ENCODE measurements around the gene CPXM1.
"Not testable (repeated sequence)": the region's sequence is repeated elsewhere in the genome, so short reads cannot be mapped to it uniquely, and the experiment has no call there.

The CPXM1 gene

GRCh38 chr20:2816583-2817340, 16.3 kb upstream of the CPXM1 start:
- peaks cover 15 to 42% (median 32%) of the 10 kb centered on the region in 10 experiments for H3K4me1 ChIP-seq
- TF ChIP-seq Cebpa-rat (IDR thresholded peaks at IDR 0.05): no peak
- H3K27ac ChIP-seq: no peak overlapping the region
- peaks cover 0 to 7% (median 0%) of the 10 kb centered on the region in 11 experiments; a peak in 1 of 22 replicates for H3K27me3 ChIP-seq
- H3K36me3 ChIP-seq: no peaks in the 10 kb centered on the region
- no peak overlapping the region for H3K4me3 ChIP-seq
- H3K9ac ChIP-seq: no peak overlapping the region
- no peaks in the 10 kb centered on the region for H4K20me1 ChIP-seq
- peak overlapping the region in 3 of 11 experiments; percentile 2 to 26 (median 12); a peak in 1 of 22 replicates for H3K4me2 ChIP-seq
- H3K9me3 ChIP-seq (replicated peaks in 1 of 11): peaks cover 0 to 15% (median 10%) of the 10 kb centered on the region in 11 experiments; a peak in 19 of 22 replicates

GRCh38 chr20:2816030-2816582, 15.7 kb upstream of the CPXM1 start, which contains the start of gene TMEM239:
TSS of gene TMEM239 (plus strand) at chr20:2816364. CDS start at chr20:2816555, 191 bp downstream.
- peak within 1 kb of the TSS in 3 of 11 experiments; percentile 18 to 41 (median 18); a peak in 4 of 22 replicates for H3K27ac ChIP-seq
- TF ChIP-seq Cebpa-rat (IDR thresholded peaks at IDR 0.05): no peak
- H3K27me3 ChIP-seq: 0 out of 22 replicates have a peak, but pooled peaks cover 0 to 3% (median 0%) of the 10 kb centered on the region in 11 experiments
- H3K9me3 ChIP-seq (replicated peaks in 1 of 11): peaks cover 0 to 19% (median 13%) of the 10 kb centered on the region in 11 experiments; a peak in 19 of 22 replicates
- peak within 1 kb of the TSS; percentile 48 to 82 (median 70) for H3K4me2 ChIP-seq
- H3K36me3 ChIP-seq: no peaks in the 10 kb centered on the region
- no peaks in the 10 kb centered on the region for H4K20me1 ChIP-seq
- H3K4me3 ChIP-seq: no peak within 1 kb of the TSS
- H3K9ac ChIP-seq: peak within 1 kb of the TSS in 4 of 11 experiments; percentile 9 to 22 (median 14); a peak in 1 of 22 replicates
- peaks cover 15 to 38% (median 27%) of the 10 kb centered on the region in 10 experiments for H3K4me1 ChIP-seq

DNA sequence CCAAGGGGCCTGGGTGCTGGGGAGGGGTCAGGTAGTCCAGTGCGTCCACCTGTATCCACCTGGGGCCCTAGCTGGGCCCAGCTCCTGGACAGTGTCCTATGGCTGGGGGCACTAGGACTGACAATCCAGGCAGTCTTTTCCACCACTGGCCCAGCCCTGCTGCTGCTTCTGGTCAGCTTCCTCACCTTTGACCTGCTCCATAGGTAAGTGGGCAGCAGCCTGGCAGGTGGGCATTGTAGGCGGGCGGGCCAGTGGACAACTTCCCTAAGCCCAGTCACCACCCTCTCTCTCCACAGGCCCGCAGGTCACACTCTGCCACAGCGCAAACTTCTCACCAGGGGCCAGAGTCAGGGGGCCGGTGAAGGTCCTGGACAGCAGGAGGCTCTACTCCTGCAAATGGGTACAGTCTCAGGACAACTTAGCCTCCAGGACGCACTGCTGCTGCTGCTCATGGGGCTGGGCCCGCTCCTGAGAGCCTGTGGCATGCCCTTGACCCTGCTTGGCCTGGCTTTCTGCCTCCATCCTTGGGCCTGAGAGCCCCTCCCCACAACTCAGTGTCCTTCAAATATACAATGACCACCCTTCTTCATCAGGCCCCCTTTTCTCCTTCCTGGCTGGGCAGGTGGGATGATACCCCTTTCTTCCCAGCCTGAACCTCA, 14.9 kb upstream of the CPXM1 start:
- peak overlapping the region in 4 of 11 experiments; percentile 9 to 22 (median 14); a peak in 2 of 22 replicates for H3K9ac ChIP-seq
- H3K4me1 ChIP-seq: peaks cover 15 to 38% (median 26%) of the 10 kb centered on the region in 10 experiments
- no peaks in the 10 kb centered on the region for H3K27me3 ChIP-seq
- peak overlapping the region in 4 of 11 experiments; percentile 17 to 41 (median 18); a peak in 5 of 22 replicates for H3K27ac ChIP-seq
- peaks cover 0 to 19% (median 13%) of the 10 kb centered on the region in 11 experiments; a peak in 19 of 22 replicates for H3K9me3 ChIP-seq (replicated peaks in 1 of 11)
- no peak overlapping the region for H3K4me3 ChIP-seq
- peak overlapping the region; percentile 48 to 82 (median 70) for H3K4me2 ChIP-seq
- no peak for TF ChIP-seq Cebpa-rat (IDR thresholded peaks at IDR 0.05)
- no peaks in the 10 kb centered on the region for H4K20me1 ChIP-seq
- no peaks in the 10 kb centered on the region for H3K36me3 ChIP-seq

DNA sequence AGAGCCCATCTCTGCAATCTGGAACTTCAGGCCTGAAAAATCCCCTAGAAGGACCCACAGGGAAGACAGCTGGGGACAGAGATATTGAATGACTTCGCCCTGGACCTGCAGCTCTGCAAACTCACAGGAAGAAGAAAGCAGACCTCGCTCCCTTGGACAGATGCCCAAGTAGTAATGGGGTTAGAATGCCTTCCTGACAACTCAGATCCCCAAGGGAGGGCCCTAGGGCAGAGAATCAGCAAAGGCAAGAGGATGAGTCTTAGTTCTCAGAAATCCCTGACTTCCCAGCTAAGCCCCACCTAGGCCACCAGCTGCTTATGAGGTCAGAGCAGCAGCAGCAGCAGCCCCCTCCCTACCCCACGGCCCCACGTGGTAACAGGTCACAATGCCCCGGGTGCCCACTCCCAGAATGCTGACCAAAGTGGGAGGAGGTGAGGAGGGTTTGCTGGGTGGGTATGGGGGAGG, 14.2 kb upstream of the CPXM1 start, which contains the start of gene C20orf141:
TSS of gene C20orf141 (plus strand) at position 401 of the 465 bp plus-strand sequence. CDS start 198 bp downstream, outside the sequence.
- no peak for TF ChIP-seq Cebpa-rat (IDR thresholded peaks at IDR 0.05)
- Histone ChIP-seq H3K4me1 (peaks cover 15 to 38% (median 26%) of the 10 kb centered on the region in 10 experiments), H3K36me3 (no peaks in the 10 kb centered on the region), H3K27me3 (no peaks in the 10 kb centered on the region), H3K4me3 (no peak within 1 kb of the TSS), H3K9me3 (replicated peaks in 1 of 11) (peaks cover 0 to 19% (median 13%) of the 10 kb centered on the region in 11 experiments; a peak in 19 of 22 replicates), H3K27ac (peak within 1 kb of the TSS in 4 of 11 experiments; percentile 17 to 41 (median 18); a peak in 6 of 22 replicates), H3K4me2 (peak within 1 kb of the TSS; percentile 48 to 82 (median 70)), H4K20me1 (no peaks in the 10 kb centered on the region), H3K9ac (peak within 1 kb of the TSS in 4 of 11 experiments; percentile 9 to 30 (median 18); a peak in 4 of 22 replicates)

- no peaks in the 10 kb centered on the region for H3K27me3 ChIP-seq
- H3K36me3 ChIP-seq: no peaks in the 10 kb centered on the region
- H3K4me3 ChIP-seq: no peak overlapping the region
- peak overlapping the region in 3 of 11 experiments; percentile 9 to 30 (median 22); a peak in 1 of 22 replicates for H3K9ac ChIP-seq
- H3K27ac ChIP-seq: no peak overlapping the region; a peak in 1 of 22 replicates
- no peak for TF ChIP-seq Cebpa-rat (IDR thresholded peaks at IDR 0.05)
- peaks cover 15 to 38% (median 26%) of the 10 kb centered on the region in 10 experiments for H3K4me1 ChIP-seq
- no peaks in the 10 kb centered on the region for H4K20me1 ChIP-seq
- peak overlapping the region; percentile 48 to 82 (median 70) for H3K4me2 ChIP-seq
- peaks cover 0 to 19% (median 13%) of the 10 kb centered on the region in 11 experiments; a peak in 19 of 22 replicates for H3K9me3 ChIP-seq (replicated peaks in 1 of 11)
These were observed 13.6 kb upstream of the CPXM1 start for GRCh38 chr20:2814076-2814475.

- H3K27ac ChIP-seq: no peak overlapping the region
- TF ChIP-seq Cebpa-rat (IDR thresholded peaks at IDR 0.05): no peak
- H3K4me2 ChIP-seq: no peak overlapping the region
- peaks cover 0 to 19% (median 13%) of the 10 kb centered on the region in 11 experiments; a peak in 19 of 22 replicates for H3K9me3 ChIP-seq (replicated peaks in 1 of 11)
- H4K20me1 ChIP-seq: no peaks in the 10 kb centered on the region
- no peaks in the 10 kb centered on the region for H3K36me3 ChIP-seq
- H3K9ac ChIP-seq: no peak overlapping the region
- peaks cover 0 to 5% (median 0%) of the 10 kb centered on the region in 11 experiments; a peak in 1 of 22 replicates for H3K27me3 ChIP-seq
- peaks cover 15 to 26% (median 23%) of the 10 kb centered on the region in 10 experiments for H3K4me1 ChIP-seq
- no peak overlapping the region for H3K4me3 ChIP-seq
These were observed 11.8 kb upstream of the CPXM1 start for GRCh38 chr20:2812189-2812588.

DNA sequence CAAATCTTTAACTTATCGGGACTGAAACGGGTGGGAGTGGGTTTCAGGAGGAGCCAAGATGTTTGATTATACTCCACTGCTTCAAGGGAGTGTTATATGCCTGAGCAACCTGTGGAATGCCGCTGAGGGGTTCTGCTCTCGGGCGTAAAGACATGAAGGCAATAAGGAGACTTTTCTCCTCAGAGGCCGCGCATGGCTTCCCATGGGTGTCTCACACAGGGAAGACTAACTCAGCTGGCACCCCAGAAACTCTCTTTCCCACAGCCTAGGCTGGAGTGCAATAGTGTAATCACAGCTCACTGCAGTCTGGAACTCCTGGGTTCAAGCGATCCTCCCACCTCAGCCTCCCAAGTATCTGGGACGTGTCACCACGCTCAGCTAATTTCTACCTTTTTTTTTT, 9.3 kb upstream of the CPXM1 start:
- TF ChIP-seq Cebpa-rat (IDR thresholded peaks at IDR 0.05): no peak
- H4K20me1 ChIP-seq: no peaks in the 10 kb centered on the region
- peaks cover 0 to 19% (median 13%) of the 10 kb centered on the region in 11 experiments; a peak in 19 of 22 replicates for H3K9me3 ChIP-seq (replicated peaks in 1 of 11)
- no peak overlapping the region for H3K27ac ChIP-seq
- H3K9ac ChIP-seq: no peak overlapping the region
- H3K4me2 ChIP-seq: no peak overlapping the region
- no peaks in the 10 kb centered on the region for H3K36me3 ChIP-seq
- no peak overlapping the region for H3K4me3 ChIP-seq
- H3K4me1 ChIP-seq: peaks cover 6 to 12% (median 9%) of the 10 kb centered on the region in 10 experiments
- H3K27me3 ChIP-seq: peaks cover 3 to 23% (median 17%) of the 10 kb centered on the region in 11 experiments; a peak in 17 of 22 replicates

GRCh38 chr20:2807929-2808328, 7.5 kb upstream of the CPXM1 start:
- H3K4me3 ChIP-seq, H4K20me1 ChIP-seq, H3K4me1 ChIP-seq, H3K27ac ChIP-seq, H3K9ac ChIP-seq, H3K36me3 ChIP-seq: not testable (repeated sequence)
- H3K4me2 ChIP-seq: peak overlapping the region in 1 of 11 experiments; percentile 18; a peak in 1 of 22 replicates
- peaks cover 0 to 16% (median 10%) of the 10 kb centered on the region in 11 experiments; a peak in 19 of 22 replicates for H3K9me3 ChIP-seq (replicated peaks in 1 of 11)
- peaks cover 5 to 36% (median 27%) of the 10 kb centered on the region in 11 experiments; a peak in 17 of 22 replicates for H3K27me3 ChIP-seq
